ENCODE data around the gene CCDC188.
A peak's percentile ranks its signal among the peaks of the same experiment; 100 is the strongest.

GRCh38 chr22:20197407-20198030, 46.7 kb upstream of the CCDC188 start:
- TF ChIP-seq CHD1 (IDR thresholded peaks at IDR 0.05; ENCODE audit: low read length) (no peak), YY1 (IDR thresholded peaks at IDR 0.05; ENCODE audit: borderline replicate concordance in 1 of 3, control insufficient read depth in 1 of 3, extremely low read depth in 1 of 3, insufficient read depth in 3 of 3, insufficient read length in 1 of 3, insufficient replicate concordance in 2 of 3, low read depth in 1 of 3, low read length in 2 of 3) (no peak), CTCF (IDR thresholded peaks at IDR 0.05 in 2 of 3, conservative IDR thresholded peaks at IDR 0.05 in 1 of 3; ENCODE audit: insufficient read depth in 2 of 3, low read depth in 1 of 3, low read length in 3 of 3) (no peak), JUNB (CRISPR knock-in tag; conservative IDR thresholded peaks at IDR 0.05) (no peak), RCOR1 (IDR thresholded peaks at IDR 0.05; ENCODE audit: borderline replicate concordance in 1 of 2, low read depth in 2 of 2, low read length in 2 of 2) (no peak), MXD1 (CRISPR knock-in tag; IDR thresholded peaks at IDR 0.05; ENCODE audit: borderline replicate concordance, poor library complexity, severe bottlenecking) (no peak), NCOA2 (IDR thresholded peaks at IDR 0.05; ENCODE audit: partially characterized antibody in 2 of 2) (no peak), E2F6 (IDR thresholded peaks at IDR 0.05; ENCODE audit: borderline replicate concordance in 1 of 2, extremely low read depth in 1 of 2, insufficient read depth in 1 of 2, insufficient read length in 1 of 2, low read depth in 1 of 2, low read length in 1 of 2, poor library complexity in 1 of 2, severe bottlenecking in 1 of 2) (no peak), THAP12 (CRISPR knock-in tag; IDR thresholded peaks at IDR 0.05) (0 out of 2 replicates have a peak, but pooled peaks have one; percentile 23)
